ENCODE data around the gene SIRPD. TPM values are rescaled to one million over a fixed set of nuclear protein-coding genes. Genes with fewer than 3 reads are reported as not detected.

The SIRPD gene
- total RNA-seq (2014; rRNA removed), result 0.18 and 0.23 TPM in 2 replicates
- Bru-seq, nascent RNA, result percentile 14 among the genes with signal in this experiment
- BruChase-seq, experiment 1, labeled RNA remaining after a 6-hour chase, result not detected
- BruChase-seq, experiment 2, labeled RNA remaining after a 2-hour chase, result percentile 3 among the genes with signal in this experiment
- long read RNA-seq, result 0 reads

DNA sequence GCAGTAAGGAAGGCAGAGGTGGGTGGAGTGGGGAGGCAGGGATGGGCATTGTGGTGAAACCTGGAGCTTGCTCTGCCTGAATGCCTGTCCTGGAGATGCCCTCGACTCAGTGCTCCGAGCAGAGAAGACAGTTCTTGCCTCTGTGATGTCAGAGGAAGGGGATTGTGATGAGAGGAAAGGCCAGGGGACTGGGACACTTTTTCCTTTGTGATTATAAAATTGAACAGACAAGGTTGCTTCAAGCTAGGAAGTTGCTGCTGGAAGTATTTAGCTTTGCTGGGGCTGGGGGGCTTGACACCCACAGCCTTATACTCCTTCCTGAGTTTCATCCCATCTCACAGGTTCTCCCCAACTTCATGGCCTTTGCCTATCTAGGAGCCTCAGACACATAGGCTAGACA, at the start of gene SIRPD:
TSS of gene SIRPD (minus strand) at position 101 of the 400 bp plus-strand sequence. CDS start at position 49, 52 bp downstream.
- Histone ChIP-seq H2AFZ (ENCODE audit: low read length) (no peak within 1 kb of the TSS), H3F3A (ENCODE audit: low read length, unreplicated experiment) (no peaks in the 10 kb centered on the region), H3K36me3 (ENCODE audit: low read depth, low read length) (no peaks in the 10 kb centered on the region; the same call in 1 of the 2 replicates), H3K9me2 (replicated peaks; ENCODE audit: low read length) (no peaks in the 10 kb centered on the region), H3K79me2 (ENCODE audit: low read length) (no peaks in the 10 kb centered on the region), H3K4me2 (ENCODE audit: low read length) (no peak within 1 kb of the TSS), H3K4me3 (ENCODE audit: low read length) (no peak within 1 kb of the TSS), H3K27ac (ENCODE audit: low read length) (no peak within 1 kb of the TSS), H3K4me1 (ENCODE audit: insufficient read depth, low read length) (no peaks in the 10 kb centered on the region), H3K27me3 (ENCODE audit: low read length) (no peaks in the 10 kb centered on the region), H3K9ac (ENCODE audit: low read length) (no peak within 1 kb of the TSS), H3K9me3 (ENCODE audit: low read length) (no peaks in the 10 kb centered on the region), H4K20me1 (ENCODE audit: low read length) (no peaks in the 10 kb centered on the region)
- no peak for DNase-seq
- intact Hi-C loops (cut with micrococcal nuclease), result loop anchor here (2.0 kb wide), 1 partner anchor 219 kb away; no protein-coding TSS in a partner anchor
- ATAC-seq, result no peak
- no TSS peak for BruUV-seq (replicated peaks)
- TF ChIP-seq EZH2phosphoT487 (IDR thresholded peaks at IDR 0.05; ENCODE audit: borderline replicate concordance, low read length), result no peak
- TF ChIP-seq, protein P1, sequence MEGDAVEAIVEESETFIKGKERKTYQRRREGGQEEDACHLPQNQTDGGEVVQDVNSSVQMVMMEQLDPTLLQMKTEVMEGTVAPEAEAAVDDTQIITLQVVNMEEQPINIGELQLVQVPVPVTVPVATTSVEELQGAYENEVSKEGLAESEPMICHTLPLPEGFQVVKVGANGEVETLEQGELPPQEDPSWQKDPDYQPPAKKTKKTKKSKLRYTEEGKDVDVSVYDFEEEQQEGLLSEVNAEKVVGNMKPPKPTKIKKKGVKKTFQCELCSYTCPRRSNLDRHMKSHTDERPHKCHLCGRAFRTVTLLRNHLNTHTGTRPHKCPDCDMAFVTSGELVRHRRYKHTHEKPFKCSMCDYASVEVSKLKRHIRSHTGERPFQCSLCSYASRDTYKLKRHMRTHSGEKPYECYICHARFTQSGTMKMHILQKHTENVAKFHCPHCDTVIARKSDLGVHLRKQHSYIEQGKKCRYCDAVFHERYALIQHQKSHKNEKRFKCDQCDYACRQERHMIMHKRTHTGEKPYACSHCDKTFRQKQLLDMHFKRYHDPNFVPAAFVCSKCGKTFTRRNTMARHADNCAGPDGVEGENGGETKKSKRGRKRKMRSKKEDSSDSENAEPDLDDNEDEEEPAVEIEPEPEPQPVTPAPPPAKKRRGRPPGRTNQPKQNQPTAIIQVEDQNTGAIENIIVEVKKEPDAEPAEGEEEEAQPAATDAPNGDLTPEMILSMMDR (conservative IDR thresholded peaks at IDR 0.05; ENCODE audit: low read depth, low read length), result no peak
- no peak for TF ChIP-seq EZH2 (IDR thresholded peaks at IDR 0.05; ENCODE audit: low read length, unreplicated experiment)
- POLR2A ChIA-PET (ENCODE audit: unreplicated experiment), result no interaction called here
- CTCF ChIA-PET, result no interaction called here

DNA sequence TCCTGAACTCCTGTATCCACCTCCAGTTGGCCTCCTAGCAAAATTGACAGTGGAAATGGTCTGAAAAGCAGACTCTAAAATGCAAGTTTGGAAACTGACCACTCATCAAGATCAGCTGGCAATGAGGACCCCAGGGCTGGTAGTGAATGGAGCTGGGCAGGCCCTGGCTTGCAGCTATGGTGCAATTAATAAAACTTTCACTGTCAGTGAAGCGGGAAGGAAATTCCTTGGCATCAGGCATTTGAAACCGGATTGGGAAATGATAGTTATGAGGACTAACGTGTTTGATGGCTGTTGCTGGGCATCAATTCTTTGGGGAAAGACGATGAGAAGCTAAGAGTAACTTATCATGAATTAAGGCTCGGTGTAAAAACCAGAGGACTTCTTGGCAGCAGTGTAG, 43.2 kb upstream of the SIRPD start:
- no peaks in the 10 kb centered on the region for H3K9me3 ChIP-seq (ENCODE audit: low read length)
- ChIA-PET CTCF (no interaction called here), POLR2A (ENCODE audit: unreplicated experiment) (no interaction called here)
- H4K20me1 ChIP-seq (ENCODE audit: low read length), result no peaks in the 10 kb centered on the region
- no peak for DNase-seq
- BruUV-seq (replicated peaks), result no TSS peak
- H3K4me1 ChIP-seq (ENCODE audit: insufficient read depth, low read length), result no peaks in the 10 kb centered on the region
- no peaks in the 10 kb centered on the region for H3K9me2 ChIP-seq (replicated peaks; ENCODE audit: low read length)
- H3F3A ChIP-seq (ENCODE audit: low read length, unreplicated experiment), result no peaks in the 10 kb centered on the region
- ATAC-seq, result no peak
- H3K4me2 ChIP-seq (ENCODE audit: low read length), result no peak overlapping the region
- TF ChIP-seq, protein P1 (conservative IDR thresholded peaks at IDR 0.05; ENCODE audit: low read depth, low read length), result no peak
- TF ChIP-seq EZH2phosphoT487 (IDR thresholded peaks at IDR 0.05; ENCODE audit: borderline replicate concordance, low read length), result no peak
- no peak for TF ChIP-seq EZH2 (IDR thresholded peaks at IDR 0.05; ENCODE audit: low read length, unreplicated experiment)
- H3K9ac ChIP-seq (ENCODE audit: low read length), result no peak overlapping the region
- H3K36me3 ChIP-seq (ENCODE audit: low read depth, low read length), result no peaks in the 10 kb centered on the region
- no peak overlapping the region for H3K27ac ChIP-seq (ENCODE audit: low read length)
- intact Hi-C loops (cut with micrococcal nuclease), result no loop called here
- H3K27me3 ChIP-seq (ENCODE audit: low read length), result no peaks in the 10 kb centered on the region
- no peaks in the 10 kb centered on the region for H3K79me2 ChIP-seq (ENCODE audit: low read length)
- no peak overlapping the region for H2AFZ ChIP-seq (ENCODE audit: low read length)
- H3K4me3 ChIP-seq (ENCODE audit: low read length), result no peak overlapping the region

DNA sequence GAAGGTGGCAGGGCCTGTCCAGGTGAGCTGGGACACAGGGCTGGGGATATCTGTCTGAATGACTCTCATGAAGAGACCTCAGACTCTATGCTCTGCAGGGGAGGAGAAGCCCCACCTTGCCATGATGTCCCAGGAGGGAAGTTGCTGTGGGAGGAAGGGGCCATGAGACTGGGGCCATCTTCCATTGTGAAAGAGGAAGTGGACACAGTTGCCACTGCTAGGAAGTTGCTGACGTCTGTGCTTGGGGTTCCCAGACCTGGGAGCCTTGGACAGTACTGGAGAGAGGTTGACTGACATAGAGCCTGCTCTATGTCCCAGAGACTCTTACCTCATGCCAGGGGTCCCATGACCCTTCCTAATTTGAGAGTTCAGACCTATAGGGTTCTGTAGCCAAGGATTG, 37.8 kb upstream of the SIRPD start:
- Histone ChIP-seq H3K27ac (ENCODE audit: low read length) (no peak overlapping the region), H3F3A (ENCODE audit: low read length, unreplicated experiment) (no peaks in the 10 kb centered on the region), H3K27me3 (ENCODE audit: low read length) (no peaks in the 10 kb centered on the region), H3K4me2 (ENCODE audit: low read length) (no peak overlapping the region), H3K36me3 (ENCODE audit: low read depth, low read length) (no peaks in the 10 kb centered on the region), H2AFZ (ENCODE audit: low read length) (no peak overlapping the region), H3K4me1 (ENCODE audit: insufficient read depth, low read length) (no peaks in the 10 kb centered on the region), H4K20me1 (ENCODE audit: low read length) (no peaks in the 10 kb centered on the region), H3K9me2 (replicated peaks; ENCODE audit: low read length) (no peaks in the 10 kb centered on the region), H3K9ac (ENCODE audit: low read length) (no peak overlapping the region), H3K79me2 (ENCODE audit: low read length) (no peaks in the 10 kb centered on the region), H3K9me3 (ENCODE audit: low read length) (no peaks in the 10 kb centered on the region), H3K4me3 (ENCODE audit: low read length) (no peak overlapping the region)
- DNase-seq, result no peak
- intact Hi-C loops (cut with micrococcal nuclease), result no loop called here
- ATAC-seq, result no peak
- ChIA-PET CTCF (no interaction called here), POLR2A (ENCODE audit: unreplicated experiment) (no interaction called here)
- no peak for TF ChIP-seq EZH2 (IDR thresholded peaks at IDR 0.05; ENCODE audit: low read length, unreplicated experiment)
- TF ChIP-seq, protein P1 (conservative IDR thresholded peaks at IDR 0.05; ENCODE audit: low read depth, low read length), result no peak
- no peak for TF ChIP-seq EZH2phosphoT487 (IDR thresholded peaks at IDR 0.05; ENCODE audit: borderline replicate concordance, low read length)
- BruUV-seq (replicated peaks), result no TSS peak
